Measurements from ENCODE around the gene ITGA2B.
"Not testable (repeated sequence)": the region's sequence is repeated elsewhere in the genome, so short reads cannot be mapped to it uniquely, and the experiment has no call there.

ITGA2B gene

DNA sequence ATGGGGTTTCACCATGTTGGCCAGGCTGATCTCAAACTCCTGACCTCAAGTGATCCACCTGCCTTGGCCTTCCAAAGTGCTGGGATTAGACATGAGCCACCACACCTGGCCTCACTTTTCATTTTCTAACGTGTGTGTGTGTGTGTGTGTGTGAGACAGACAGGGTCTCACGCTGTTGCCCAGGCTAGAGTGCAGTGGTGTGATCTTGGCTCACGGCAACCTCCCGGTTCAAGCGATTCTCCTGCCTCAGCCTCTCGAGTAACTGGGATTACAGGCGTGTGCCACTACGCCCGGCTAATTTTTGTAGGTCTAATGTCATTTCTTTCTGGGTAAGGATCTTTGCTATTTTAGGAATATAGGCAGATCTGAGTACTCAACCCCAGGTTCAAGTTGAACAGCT, 4.7 kb upstream of the ITGA2B start:
- DNase-seq, result not testable (repeated sequence)

DNA sequence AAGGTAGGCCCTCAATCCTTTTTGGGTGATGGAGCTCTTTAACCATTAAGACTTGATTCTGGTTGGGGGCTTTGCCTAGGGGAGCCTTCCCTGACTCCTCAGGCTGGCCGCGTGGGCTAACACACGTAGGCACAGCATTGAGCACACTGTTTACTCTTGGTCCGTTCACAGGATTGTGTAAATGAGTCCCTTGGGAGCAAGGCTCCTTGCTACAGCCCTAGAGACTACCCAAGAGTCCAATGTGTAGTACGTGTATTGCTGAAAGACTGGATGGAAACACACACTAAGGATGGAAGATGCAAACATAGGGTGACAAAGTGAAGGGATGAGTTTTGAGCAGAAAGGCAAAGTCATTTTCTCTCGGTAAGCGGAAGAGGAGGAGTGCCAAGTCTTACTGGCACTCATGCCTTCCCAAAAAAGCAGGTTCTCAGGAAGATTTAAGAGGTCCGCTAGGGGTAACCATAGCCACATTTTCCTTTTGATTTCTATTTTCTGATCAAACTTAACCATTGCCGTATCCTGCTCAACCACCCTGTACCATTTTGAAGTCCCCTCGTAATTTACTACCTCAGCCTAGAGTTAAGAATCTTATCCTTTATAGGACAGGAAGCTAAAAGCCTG, 911 bp upstream of the ITGA2B start:
- DNase-seq, result no peak

DNA sequence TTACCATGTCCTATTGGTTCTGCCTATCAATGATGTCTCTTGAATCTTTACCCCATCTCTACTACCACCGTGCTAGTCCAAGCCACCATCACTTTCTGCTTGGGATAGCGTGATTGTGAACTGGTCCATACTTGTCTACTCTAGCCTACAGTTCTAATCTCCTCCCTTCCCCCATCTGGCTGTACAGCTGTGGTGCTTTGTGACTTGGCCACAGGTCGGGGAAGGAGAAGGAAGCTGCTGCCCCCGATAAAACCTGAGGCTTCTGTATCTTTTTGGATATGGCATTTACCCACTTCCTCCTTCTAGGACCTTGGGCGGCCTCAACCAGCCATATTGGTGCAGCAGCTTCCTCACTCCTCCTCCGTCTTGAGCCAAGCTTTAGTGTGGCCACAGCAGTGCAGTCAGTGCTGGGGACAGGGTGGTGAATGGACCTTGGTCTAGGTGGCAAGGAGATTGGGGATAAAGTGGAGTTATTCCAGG, 314 bp upstream of the ITGA2B start:
- no peak for DNase-seq

DNA sequence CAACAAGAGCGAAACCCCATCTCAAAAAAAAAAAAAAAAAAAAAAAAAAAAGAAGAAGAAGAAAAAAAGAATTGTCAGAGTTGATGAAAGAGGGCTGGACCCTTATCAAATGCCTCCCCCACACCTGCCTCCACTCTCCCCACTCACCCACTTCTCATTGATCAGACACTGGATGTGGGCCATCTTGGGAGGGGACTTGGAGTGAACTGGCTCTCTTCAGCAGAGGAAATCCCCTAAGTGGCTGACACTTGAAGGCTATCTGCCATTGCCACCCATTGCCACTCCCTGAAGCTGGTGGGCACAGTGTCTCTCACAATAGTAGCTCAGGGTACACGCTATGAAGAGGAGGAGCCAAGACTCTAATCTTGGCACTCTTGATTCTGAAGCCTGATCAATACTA, 1.6 kb downstream of the ITGA2B start:
- no peak for DNase-seq

DNA sequence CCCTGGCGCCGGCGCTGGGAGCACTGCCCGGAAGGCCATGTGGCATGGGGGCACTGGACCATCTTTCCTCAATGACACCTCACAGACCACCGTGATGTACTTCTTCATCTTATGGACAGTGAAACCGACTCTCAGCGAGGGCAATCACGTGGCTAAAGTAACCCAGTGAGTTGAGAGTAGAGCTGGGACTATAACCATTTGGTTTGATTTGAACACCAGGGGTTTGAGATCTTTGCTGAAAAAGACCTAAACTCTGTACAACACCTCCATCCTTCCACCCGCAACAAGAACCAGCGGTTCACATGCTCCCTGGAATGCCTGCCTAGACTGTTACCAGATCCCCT, 3.3 kb downstream of the ITGA2B start:
- no peak for DNase-seq

DNA sequence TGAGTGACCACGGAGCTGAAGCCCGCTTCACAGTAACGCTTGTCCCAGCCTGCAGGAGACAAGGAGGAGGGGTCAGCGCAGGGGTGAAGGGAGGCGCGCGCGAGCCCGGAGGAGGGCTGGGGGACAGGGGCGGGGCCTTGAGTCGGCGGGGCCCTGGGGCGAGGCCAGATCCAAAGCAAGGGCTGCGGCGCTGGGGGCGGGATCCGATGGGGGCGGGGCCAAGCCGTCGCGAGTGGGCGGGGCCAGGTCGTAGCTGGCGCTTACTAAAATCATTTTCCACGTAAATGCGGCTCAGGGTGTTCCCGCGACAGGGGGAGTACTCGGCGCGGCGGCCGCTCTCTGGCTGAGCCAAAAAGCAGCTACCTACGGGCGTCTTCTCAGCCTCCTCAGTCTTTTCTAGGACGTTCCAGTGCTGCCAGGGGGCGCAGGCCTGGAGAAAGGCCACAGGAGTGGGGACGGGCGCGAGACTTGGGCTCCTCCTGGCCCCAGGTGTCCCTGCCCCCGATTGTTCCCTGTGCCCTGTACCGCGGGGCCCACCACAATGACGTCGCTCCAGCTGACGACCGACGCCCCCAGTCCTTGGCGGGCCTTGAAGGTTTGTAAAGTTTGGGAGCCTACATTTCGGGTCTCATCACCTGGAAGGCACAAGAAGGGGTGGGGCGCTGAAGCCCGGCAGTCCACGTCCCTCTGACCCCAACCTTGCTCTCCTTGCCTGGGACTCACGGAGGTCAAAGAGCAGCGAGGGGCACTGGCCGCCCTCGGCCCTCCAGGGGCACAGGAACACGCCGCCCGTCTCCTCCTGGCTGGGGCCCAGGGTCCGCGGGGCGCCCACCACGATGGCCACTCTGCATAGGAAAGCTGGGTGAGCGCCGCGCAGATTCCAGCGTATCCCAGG, 3.9 kb downstream of the ITGA2B start:
- peak in 35 of 56 donors; percentile 8 to 84 (median 47) for DNase-seq

DNA sequence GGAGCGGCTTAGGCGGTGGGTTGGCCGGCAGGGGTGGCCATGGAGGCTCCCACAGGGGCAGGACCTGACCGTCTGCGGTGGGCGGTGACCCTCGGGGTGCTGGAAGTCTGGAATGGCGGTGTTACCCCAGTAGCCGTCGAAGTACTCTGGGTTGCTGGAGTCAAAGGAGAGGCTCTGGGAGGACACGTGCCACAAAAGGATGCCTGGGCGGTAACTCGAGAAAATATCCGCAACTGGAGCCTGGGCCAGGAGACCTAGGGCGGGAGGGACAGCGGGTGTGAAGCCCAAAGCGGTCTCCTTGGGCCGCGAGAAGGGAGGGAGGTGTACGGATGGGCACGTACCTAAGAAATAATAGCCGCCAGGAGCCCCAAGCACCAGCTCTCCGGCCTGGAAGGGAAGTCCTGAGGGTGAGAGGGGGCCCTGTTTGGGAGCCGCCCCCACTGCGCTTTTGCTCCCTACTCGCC, 4.6 kb downstream of the ITGA2B start:
- DNase-seq, result no peak

DNA sequence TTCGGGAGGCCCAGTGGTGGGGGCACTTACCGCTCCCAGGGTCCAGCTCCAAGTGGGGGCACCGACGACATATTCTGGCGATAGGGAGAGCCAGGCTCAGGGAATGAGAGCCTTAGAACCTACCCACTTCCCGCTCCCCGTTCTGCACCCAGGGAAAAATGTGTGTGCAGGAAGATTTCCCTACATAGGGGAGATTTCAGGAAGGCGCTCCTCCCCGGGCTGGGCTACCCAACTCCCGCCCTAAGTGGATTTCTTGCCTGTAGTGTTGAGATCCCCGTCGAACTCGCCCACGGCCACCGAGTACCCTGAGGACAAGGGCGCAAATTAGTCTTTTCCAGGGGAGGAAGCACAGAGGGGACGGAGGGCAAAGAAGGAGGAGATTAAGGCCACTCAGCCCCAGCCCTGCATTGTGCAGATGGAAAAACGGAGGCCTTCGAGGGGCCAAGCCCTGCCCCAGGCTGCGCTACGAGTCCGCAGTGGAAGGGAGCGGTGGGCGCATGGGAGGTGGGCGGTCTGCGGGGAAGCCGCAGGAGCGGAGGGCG, 5.1 kb downstream of the ITGA2B start:
- DNase-seq, result no peak

DNA sequence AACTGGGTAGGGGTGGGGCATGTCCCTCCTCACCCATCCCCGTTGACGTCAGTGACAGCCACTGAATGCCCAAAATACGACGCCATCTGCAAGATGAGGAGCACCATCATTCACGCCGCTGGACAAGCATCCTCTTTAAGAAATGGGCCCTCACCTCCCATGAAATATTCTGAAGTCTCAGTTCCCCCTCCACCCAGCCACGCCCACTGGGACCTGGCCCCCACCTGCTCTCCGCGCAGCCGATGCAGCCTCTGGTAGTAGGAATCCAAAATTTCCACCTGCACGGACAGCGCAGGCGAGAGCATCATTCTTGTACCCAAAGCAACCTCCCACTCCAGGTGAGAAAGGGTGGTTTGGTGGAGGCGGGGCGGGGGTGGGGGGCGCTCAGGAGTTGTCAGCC, 5.6 kb downstream of the ITGA2B start:
- DNase-seq, result no peak

DNA sequence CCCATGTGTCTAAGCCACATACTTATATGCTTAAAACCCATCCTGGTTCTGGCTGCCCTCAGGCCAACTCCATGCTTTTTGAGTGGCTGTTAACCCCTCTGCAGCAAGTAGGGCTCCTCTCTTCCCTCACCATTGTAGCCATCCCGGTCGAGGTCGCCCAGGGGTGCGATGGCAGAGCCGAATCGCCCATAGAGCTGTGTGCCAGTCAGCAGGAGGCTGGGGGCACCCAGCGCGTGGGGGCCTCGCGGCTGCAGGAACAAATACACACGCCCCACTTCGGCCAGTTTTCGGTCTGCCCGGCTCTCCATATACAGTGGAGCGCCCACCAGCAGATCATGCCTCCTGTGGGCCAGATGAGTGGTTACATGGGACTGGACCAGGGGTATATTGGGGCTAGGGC, 6.1 kb downstream of the ITGA2B start:
- DNase-seq, result no peak

DNA sequence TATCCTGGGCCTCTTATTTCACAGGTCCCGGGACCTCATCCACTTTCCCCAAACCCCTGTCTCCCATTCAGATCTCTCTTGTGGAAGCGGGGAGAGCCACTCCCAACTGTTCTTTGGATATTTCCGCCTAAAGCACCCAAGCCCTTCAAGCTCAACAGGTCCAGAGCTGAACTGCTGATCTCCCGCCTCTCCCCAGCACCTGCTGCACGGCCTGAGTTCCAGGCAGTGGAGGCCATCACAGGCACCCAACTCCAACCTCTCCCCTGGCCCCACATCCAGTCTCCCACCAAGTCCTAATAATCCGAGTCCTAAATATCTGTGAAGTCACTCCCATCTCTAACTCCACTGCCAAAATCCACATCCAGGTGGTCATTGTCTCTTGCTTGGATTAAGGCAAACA, 6.5 kb downstream of the ITGA2B start:
- DNase-seq, result no peak

DNA sequence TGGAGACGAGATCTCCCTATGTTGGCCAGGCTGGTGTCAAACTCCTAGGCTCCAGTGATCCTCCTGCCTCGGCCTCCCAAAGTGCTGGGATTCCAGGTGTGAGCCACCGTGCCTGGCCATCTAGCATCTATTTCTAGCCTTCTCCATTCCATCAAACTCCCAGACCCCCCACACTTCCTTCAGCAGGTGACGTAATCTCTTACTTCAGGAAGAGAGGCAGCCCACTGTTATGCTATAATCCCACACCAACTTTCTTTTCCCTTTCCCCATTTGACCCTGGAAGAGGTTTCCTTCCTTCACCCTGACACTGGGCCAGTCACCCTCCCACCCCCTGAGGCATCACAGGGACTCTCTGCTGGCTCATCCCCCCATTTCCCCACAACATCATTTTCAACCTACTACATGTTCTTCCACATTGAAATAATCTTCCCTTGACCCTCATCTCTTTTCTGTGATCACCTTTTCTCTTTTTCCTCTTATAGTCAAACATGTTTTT, 7.6 kb downstream of the ITGA2B start:
- DNase-seq, result no peak

DNA sequence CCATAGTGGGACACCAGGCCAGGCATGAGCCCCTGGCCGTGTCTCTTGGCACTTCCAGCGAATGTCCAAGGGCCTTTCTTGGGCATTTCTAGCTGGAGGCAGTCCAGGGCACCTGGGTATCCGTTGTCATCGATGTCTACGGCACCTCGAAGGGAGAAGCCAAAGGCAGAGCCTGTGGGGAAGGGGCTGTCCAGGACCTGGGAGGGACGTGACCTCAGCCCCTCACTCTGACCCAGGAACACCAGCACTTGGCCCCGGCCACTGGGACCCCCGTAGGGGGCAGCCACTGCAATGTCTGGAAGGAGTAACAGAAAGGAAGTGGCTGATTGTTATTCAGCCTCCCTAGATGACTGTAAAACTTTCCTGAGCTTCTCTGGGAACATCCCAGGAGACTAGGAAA, 8.7 kb downstream of the ITGA2B start:
- DNase-seq, result no peak

DNA sequence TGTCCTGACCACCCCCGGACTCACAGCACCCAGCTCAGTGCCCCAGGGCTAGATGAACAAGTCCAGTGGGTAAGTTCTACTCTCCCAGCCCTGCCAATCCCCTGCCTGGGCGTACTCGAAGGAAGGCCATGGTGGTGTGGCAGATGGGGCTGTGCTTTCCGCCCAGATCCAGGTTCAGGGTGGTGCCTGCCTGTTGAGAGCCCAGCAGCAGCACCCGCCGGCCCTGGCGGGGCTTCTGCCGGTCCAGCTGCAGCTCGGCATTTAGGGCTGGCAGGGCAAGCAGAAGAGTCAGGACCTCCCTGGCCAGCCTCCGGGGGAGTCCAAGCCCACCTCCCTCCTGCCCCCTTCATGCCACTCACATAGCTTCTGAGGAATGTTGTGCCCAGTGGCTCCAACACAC, 9.6 kb downstream of the ITGA2B start:
- DNase-seq, result no peak

DNA sequence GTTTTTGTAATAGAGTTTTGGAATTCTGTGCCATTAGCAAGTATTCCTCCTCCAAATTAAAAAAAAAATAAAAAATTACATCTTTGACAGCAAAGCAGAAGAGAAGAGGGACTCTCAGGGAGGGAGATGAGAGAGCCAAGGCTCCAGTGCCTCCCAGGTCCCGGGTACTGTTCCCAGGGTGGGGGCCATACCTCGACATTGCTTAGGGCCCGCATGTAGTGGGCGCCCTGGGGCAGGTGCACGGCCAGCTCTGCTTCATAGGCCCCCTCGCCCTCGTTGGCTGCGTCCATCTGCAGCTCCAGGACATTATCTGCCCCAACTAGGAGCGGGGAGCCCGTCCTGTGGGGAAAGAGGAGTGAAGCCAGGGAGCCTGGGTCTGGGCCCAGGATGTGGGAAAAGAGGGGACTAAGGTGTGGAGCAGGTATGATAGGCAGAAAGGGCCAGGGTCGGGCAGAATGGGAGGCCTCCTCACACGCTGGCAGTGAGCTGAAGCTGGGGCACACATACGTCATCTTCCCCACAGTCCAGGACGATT, 11.2 kb downstream of the ITGA2B start:
- no peak for DNase-seq

DNA sequence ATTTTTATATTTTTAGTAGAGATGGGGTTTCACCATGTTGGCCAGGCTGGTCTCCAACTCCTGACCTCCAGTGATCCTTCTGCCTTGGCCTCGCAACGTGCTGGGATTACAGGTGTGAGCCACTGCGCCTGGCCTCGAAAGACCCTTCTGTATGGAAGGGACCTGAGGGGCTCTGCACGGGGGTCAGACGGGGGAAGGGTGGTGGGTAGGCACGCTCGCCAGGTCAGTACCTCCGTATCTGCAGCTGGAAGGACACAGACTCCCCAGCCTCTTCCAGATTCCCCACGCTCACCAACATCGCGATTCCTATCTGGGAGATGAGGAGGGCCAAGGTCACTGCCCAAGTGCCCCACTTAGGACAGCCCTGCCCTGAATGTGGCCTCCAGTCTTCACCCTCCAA, 12.7 kb downstream of the ITGA2B start:
- DNase-seq, result no peak

DNA sequence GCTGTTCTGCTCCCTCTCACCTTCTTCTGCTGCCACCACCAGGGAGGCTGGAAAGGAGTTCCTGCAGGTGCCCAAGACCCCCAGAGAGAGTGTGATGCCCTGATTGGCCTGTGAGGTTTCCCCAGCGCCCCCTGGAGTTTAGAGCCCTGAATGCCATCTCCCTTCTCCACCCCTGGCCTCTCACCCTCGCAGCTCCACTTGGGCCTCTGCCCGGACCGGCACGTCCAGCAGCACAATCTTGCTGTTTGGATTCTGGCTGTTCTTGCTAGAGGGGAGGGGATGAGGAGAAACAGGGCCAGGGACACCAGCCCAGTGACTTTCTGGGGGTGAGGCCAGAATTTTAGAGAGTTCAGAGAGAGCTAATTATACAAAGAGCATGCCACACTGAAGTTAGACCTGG, 13.3 kb downstream of the ITGA2B start:
- DNase-seq, result peak in 23 of 56 donors; percentile 10 to 71 (median 40)

DNA sequence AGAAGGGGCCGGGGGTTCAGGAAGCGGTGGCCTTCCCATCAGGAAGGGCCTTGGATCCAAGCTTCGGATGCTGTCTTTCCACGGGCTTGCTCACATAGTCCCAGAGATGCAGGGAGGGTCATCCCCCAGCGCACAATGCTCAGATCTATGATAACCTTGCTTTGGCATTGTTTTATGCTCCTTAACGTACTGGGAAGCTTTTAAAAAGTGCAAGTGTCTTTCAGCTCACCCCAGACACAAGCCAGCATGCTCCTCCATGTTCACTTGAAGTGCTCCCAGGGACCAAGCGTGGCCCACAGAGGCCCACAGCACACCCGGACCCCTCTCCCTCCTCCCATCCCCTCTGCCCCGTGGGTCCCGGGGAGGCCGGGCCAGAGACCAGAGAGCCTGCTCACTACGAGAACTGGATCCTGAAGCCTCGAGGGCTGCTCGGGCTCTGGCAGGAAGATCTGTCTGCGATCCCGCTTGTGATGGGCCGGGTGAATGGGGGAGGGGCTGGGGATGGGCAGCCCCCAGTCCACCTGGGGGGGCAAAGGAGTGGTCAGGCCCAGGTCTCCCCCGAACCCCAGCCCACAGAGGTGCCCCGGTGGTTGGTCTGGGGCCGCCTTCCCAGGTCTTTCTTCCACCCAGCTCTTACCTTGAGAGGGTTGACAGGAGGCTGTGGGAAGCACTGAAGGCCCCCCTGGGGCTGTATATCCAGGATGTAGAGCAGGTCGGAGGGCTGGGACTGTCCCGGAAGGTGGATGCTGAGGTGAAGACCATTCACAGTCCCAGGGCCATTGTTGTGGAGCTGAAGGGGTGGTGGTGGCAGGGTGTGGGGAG, 14.0 kb downstream of the ITGA2B start:
- DNase-seq, result no peak

DNA sequence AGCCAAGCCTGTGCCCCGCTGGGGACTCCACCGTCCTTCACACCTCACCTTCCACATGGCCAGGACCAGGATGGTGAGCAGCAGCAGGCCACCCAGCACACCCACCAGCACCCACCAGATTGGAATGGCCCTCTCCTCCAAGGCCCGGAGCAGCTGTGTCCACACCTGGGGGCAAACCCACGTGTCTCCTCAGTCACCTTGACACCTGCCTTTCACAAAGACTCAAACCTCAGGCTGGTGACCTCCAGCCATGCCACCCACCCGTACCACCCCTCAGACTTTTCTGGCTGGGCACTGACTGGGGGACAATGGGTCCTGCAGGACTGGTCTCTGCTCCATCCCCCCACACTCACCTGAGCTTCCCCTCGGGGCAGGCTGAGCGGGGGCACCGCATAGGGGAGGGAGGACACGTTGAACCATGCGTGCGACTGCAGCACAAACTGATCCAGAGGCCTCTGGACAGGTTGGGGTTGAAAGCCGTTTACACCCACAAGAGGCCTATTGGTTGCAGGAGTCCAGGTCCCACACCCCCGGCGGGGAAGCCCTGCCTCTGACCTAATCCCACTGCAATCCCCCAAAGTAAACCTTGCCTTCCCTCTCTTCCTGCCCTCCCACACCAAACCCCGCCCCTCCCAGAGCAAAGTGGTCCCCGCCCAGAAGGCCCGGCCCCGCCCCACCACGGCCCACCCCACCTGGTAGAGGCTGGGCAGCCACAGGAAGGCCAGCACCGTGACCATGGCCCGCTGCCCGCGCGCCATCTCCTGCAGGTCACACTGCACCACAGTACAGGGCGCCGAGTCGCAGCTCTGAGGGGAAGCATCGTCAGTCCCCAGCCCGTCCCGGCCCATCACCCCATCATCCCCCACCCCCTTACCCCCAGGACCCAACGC, 14.9 kb downstream of the ITGA2B start:
- DNase-seq, result no peak

DNA sequence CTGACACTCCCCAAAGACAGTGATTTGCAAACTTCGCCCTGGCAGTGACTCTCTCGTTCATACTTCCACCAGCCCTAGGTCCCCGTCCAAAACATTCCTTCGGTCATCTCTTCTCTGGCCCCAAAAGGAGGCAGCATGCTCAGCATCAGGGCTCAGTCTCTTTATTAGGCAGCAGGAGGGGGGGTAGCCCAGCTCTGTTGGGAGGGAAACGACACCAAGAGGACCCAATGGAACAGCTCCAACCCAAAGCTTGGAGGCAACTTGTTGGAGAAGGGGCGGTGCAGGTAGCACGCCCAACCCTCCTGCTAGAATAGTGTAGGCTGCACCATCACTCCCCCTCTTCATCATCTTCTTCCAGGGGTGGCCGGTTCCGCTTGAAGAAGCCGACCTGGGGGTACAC, 17.4 kb downstream of the ITGA2B start:
- DNase-seq, result no peak
